ACHN (cell line): ENCODE data around the gene TBC1D2B.

Source experiments
- DNase-seq: peaks from one replicate; pipeline ENCODE4 v3.0.0-alpha.2; 2015
- in situ Hi-C: cut with HindIII; loops from 2 replicates; pipeline ENCODE4 v1.10.0; 2017; ENCODE audit warnings: low sequenced_read_pairs, low pct_ligation_motif_present, low pct_unique_long_range_greater_than_20kb

TBC1D2B gene

GRCh38 chr15:78060232-78060631 is 17.3 kb downstream of the TBC1D2B start:
- in situ Hi-C loops = no loop called here
- no peak for DNase-seq

- no peak for DNase-seq
- in situ Hi-C loops = no loop called here
Observed at GRCh38 chr15:78059110-78059839, 18.2 kb downstream of the TBC1D2B start.

GRCh38 chr15:78058401-78058935 is 19.0 kb downstream of the TBC1D2B start:
- in situ Hi-C loops = no loop called here
- no peak for DNase-seq

- in situ Hi-C loops = no loop called here
- no peak for DNase-seq
Observed at GRCh38 chr15:78057803-78058202, 19.7 kb downstream of the TBC1D2B start.

- in situ Hi-C loops = no loop called here
- DNase-seq = peak; percentile 73
Observed at GRCh38 chr15:78056714-78057269, 20.7 kb downstream of the TBC1D2B start.

- peak; percentile 65 for DNase-seq
- in situ Hi-C loops = no loop called here
Observed at GRCh38 chr15:78055919-78056713, 21.4 kb downstream of the TBC1D2B start.

- in situ Hi-C loops = no loop called here
- DNase-seq = no peak
Observed at GRCh38 chr15:78054966-78055365, 22.5 kb downstream of the TBC1D2B start.

GRCh38 chr15:78054518-78054917 is 23.0 kb downstream of the TBC1D2B start:
- in situ Hi-C loops = no loop called here
- DNase-seq = no peak

GRCh38 chr15:78052545-78052944 is 25.0 kb downstream of the TBC1D2B start:
- no peak for DNase-seq
- in situ Hi-C loops = no loop called here

- DNase-seq = no peak
- in situ Hi-C loops = no loop called here
Observed at GRCh38 chr15:78052001-78052401, 25.5 kb downstream of the TBC1D2B start.

GRCh38 chr15:78051596-78051995 is 25.9 kb downstream of the TBC1D2B start:
- in situ Hi-C loops = no loop called here
- no peak for DNase-seq

- DNase-seq = no peak
Observed at GRCh38 chr15:78050826-78051225, 26.7 kb downstream of the TBC1D2B start.

GRCh38 chr15:78050441-78050809 is 27.1 kb downstream of the TBC1D2B start:
- in situ Hi-C loops = no loop called here
- no peak for DNase-seq

More at GRCh38 chr15:78050826-78051225, 26.7 kb downstream of the TBC1D2B start:
- in situ Hi-C loops = no loop called here

GRCh38 chr15:78049691-78050440 is 27.6 kb downstream of the TBC1D2B start:
- in situ Hi-C loops = no loop called here
- DNase-seq = no peak

- in situ Hi-C loops = no loop called here
- no peak for DNase-seq
Observed at GRCh38 chr15:78048628-78048920, 28.9 kb downstream of the TBC1D2B start.

- in situ Hi-C loops = no loop called here
- no peak for DNase-seq
Observed at GRCh38 chr15:78047761-78048627, 29.5 kb downstream of the TBC1D2B start.

GRCh38 chr15:78046796-78047341 is 30.6 kb downstream of the TBC1D2B start:
- DNase-seq = no peak
- in situ Hi-C loops = no loop called here

- in situ Hi-C loops = no loop called here
- no peak for DNase-seq
Observed at GRCh38 chr15:78045189-78045588, 32.3 kb downstream of the TBC1D2B start.
